Dedifferentiated amniotic fluid mesenchymal stem cell (primary cell): ENCODE results near the gene VAMP3.

Experiments used
- DNase-seq: peaks from one replicate; pipeline ENCODE4 v3.0.0-alpha.2; 2016; ENCODE audit errors: extremely low spot score

The VAMP3 gene

GRCh38 chr1:7813677-7814373 lies 42.7 kb downstream of the VAMP3 start:
- no peak for DNase-seq

DNA sequence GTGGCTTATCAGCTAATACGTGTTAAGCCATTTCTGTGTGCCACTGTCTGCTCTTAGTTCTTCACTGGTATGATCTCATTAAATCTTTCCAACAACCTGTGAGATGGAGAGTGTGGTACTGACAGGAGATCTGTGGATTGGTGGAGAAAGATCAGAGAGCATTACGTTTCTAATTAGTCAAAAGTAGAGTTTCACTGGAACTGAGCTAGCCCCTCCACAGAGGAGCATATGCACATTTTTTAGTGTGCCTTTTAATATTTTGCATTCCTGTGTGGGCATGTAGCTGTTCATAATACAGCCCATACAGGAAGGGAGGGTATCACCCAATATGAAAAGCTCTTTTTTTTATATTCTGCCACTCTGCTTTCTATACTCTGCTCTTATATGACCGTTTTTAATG lies 50.2 kb downstream of the VAMP3 start:
- no peak for DNase-seq

- DNase-seq: no peak
Measured at GRCh38 chr1:7824701-7825100, 53.6 kb downstream of the VAMP3 start.

DNA sequence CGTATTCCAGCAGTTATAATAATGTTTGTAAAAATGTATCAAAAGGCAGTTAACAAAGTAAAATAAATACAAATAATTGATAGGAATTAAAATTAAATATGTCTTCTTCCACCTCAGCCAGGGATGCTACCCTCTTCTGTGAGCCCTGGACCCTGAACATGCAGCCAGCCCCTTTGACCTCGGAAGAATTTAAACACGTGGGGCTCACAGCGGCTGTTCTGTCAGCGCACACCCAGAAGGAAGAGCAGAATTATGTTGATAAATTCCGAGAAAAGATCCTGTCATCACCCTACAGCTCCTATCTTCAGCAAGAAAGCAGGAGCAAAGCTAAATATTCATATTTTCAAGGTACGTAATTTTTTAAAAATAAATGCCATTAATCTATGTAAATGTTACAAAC lies 55.3 kb downstream of the VAMP3 start:
- DNase-seq: no peak

GRCh38 chr1:7827126-7827955 lies 56.2 kb downstream of the VAMP3 start:
- DNase-seq: no peak
